Liver (tissue), 9 donors: ENCODE data around the gene RSBN1L. TPM values are rescaled to one million over a fixed set of nuclear protein-coding genes. Genes with fewer than 3 reads are reported as not detected.
A peak's percentile ranks its signal among the peaks of the same experiment; 100 is the strongest.

Source experiments
- DNase-seq: peaks from one replicate; pipeline ENCODE4 v3.0.0-alpha.2; 2017; ENCODE audit warnings: low spot score
- H3K27ac ChIP-seq, 2 donors: one replicate each; pipeline ENCODE4 v1.7.0; 2013; ENCODE audit warnings: inconsistent platforms in 2 of 2, low read length in 2 of 2, control low read depth in 1 of 2, low read depth in 1 of 2, mild to moderate bottlenecking in 1 of 2
- H3K27me3 ChIP-seq, 4 donors: one replicate each; pipeline versions ENCODE4 v1.6.1 to v1.7.0; 2013; ENCODE audit warnings: low read length in 3 of 4, inconsistent platforms in 1 of 4, mild to moderate bottlenecking in 1 of 4, moderate library complexity in 1 of 4; ENCODE audit not compliant: control insufficient read depth in 4 of 4, insufficient read depth in 4 of 4
- H3K36me3 ChIP-seq, 4 donors: one replicate each; pipeline versions ENCODE4 v1.6.1 to v1.7.0; 2013; ENCODE audit warnings: low read length in 3 of 4, mild to moderate bottlenecking in 3 of 4, low read depth in 1 of 4, moderate library complexity in 1 of 4; ENCODE audit not compliant: control insufficient read depth in 4 of 4, insufficient read depth in 3 of 4
- H3K4me1 ChIP-seq, 4 donors: one replicate each; pipeline versions ENCODE4 v1.6.1 to v1.7.0; 2013; ENCODE audit warnings: low read length in 3 of 4, mild to moderate bottlenecking in 3 of 4, moderate library complexity in 1 of 4; ENCODE audit not compliant: control insufficient read depth in 4 of 4, insufficient read depth in 4 of 4
- H3K4me3 ChIP-seq, 3 donors: one replicate each; pipeline versions ENCODE4 v1.6.1 to v1.7.0; 2013; ENCODE audit warnings: low read length in 3 of 3, control low read depth in 1 of 3, low read depth in 1 of 3, mild to moderate bottlenecking in 1 of 3
- H3K9ac ChIP-seq, 2 donors: one replicate each; pipeline ENCODE4 v1.7.0; 2013; ENCODE audit warnings: low read length in 2 of 2, mild to moderate bottlenecking in 2 of 2, moderate library complexity in 2 of 2, control low read depth in 1 of 2, low read depth in 1 of 2
- H3K9me3 ChIP-seq, 4 donors: one replicate each; pipeline versions ENCODE4 v1.6.1 to v1.7.0; 2013; ENCODE audit warnings: low read length in 3 of 4; ENCODE audit not compliant: control insufficient read depth in 4 of 4
- ATF3 ChIP-seq: IDR thresholded peaks from 2 replicates; pipeline ENCODE4 v1.6.1; 2016; ENCODE audit warnings: antibody characterized with exemption
- CTCF ChIP-seq: fragments of 150-350 bp; IDR thresholded peaks from 2 replicates; pipeline ENCODE4 v1.5.1; 2017; ENCODE audit warnings: improper control_type of control experiment, low read depth, low read length; ENCODE audit not compliant: missing input control
- EGR1 ChIP-seq, 2 donors: IDR thresholded peaks; 2 replicates each; pipeline ENCODE4 v1.6.1; 2016 to 2018; ENCODE audit warnings: antibody characterized with exemption in 2 of 2, low read depth in 2 of 2
- FOXA1 ChIP-seq: IDR thresholded peaks from 2 replicates; pipeline ENCODE4 v1.6.1; 2016; ENCODE audit warnings: antibody characterized with exemption
- FOXA2 ChIP-seq: IDR thresholded peaks from 2 replicates; pipeline ENCODE4 v1.6.1; 2016; ENCODE audit warnings: antibody characterized with exemption
- HNF4A ChIP-seq, 2 donors: conservative IDR thresholded peaks; 2 replicates each; pipeline ENCODE4 v1.6.1; 2016; ENCODE audit warnings: antibody characterized with exemption in 2 of 2, mild to moderate bottlenecking in 2 of 2
- JUND ChIP-seq, 2 donors: IDR thresholded peaks; 2 replicates each; pipeline ENCODE4 v1.6.1; 2016; ENCODE audit warnings: antibody characterized with exemption in 2 of 2
- MAX ChIP-seq: IDR thresholded peaks from 2 replicates; pipeline ENCODE4 v1.6.1; 2016; ENCODE audit warnings: antibody characterized with exemption
- NR2F2 ChIP-seq: IDR thresholded peaks from 2 replicates; pipeline ENCODE4 v1.6.1; 2016; ENCODE audit warnings: antibody characterized with exemption
- RAD21 ChIP-seq, 2 donors: IDR thresholded peaks; 2 replicates each; pipeline ENCODE4 v1.6.1; 2016; ENCODE audit warnings: antibody characterized with exemption in 2 of 2, mild to moderate bottlenecking in 2 of 2
- REST ChIP-seq: IDR thresholded peaks from 2 replicates; pipeline ENCODE4 v1.6.1; 2016; ENCODE audit warnings: antibody characterized with exemption, mild to moderate bottlenecking
- RXRA ChIP-seq, 2 donors: IDR thresholded peaks; 2 replicates each; pipeline ENCODE4 v1.6.1; 2017 to 2018; ENCODE audit warnings: antibody characterized with exemption in 2 of 2, mild to moderate bottlenecking in 1 of 2
- SP1 ChIP-seq: IDR thresholded peaks from 2 replicates; pipeline ENCODE4 v1.6.1; 2018; ENCODE audit warnings: antibody characterized with exemption, mild to moderate bottlenecking
- TAF1 ChIP-seq: conservative IDR thresholded peaks from 2 replicates; pipeline ENCODE4 v1.6.1; 2016; ENCODE audit warnings: antibody characterized with exemption, mild to moderate bottlenecking
- YY1 ChIP-seq: IDR thresholded peaks from 2 replicates; pipeline ENCODE4 v1.6.1; 2016; ENCODE audit warnings: antibody characterized with exemption, mild to moderate bottlenecking
- ZBTB33 ChIP-seq: IDR thresholded peaks from 2 replicates; pipeline ENCODE4 v1.6.1; 2016; ENCODE audit warnings: antibody characterized with exemption
- WGBS: extraction: QIAGEN DNeasy Blood & Tissue Kit; methylation state at CpG from one replicate; pipeline ENCODE4 v1.1.7; 2013; 5-methylcytosine and 5-hydroxymethylcytosine counted together
- polyA plus RNA-seq, 2 donors: library from polyadenylated mRNA; stranded (reverse) in 1 of 2; unstranded in 1 of 2; fragments of 200-250 nt in 1 of 2; fragments of >200 nt in 1 of 2; fragmentation: Nextera tagmentation in 1 of 2; extraction: Ambion mirVana in 1 of 2; gene quantifications; one replicate each; pipeline versions ENCODE4 v1.2.1 to v1.2.3, GENCODE V29; 2013 to 2015
- total RNA-seq, 2 donors: library from RNA; depleted of rRNA; stranded (reverse); fragments of >200 nt; gene quantifications; one replicate each; pipeline ENCODE4 v1.2.3, GENCODE V29; 2014
- donor health status: healthy.
- donor health status: healthy.
- donor health status: healthy.
- donor health status: healthy.
- donor health status: healthy.

The RSBN1L gene
- total and polyA plus RNA-seq, 4 donors = 3.3 to 23.4 (median 7.9) TPM

- H3K9me3 ChIP-seq = no peaks in the 10 kb centered on the region
- 21% methylated on average over 1 of the region's 1 CpG for WGBS
- peak overlapping the region in 1 of 2 donors; percentile 7 for H3K27ac ChIP-seq
These were observed 39.2 kb downstream of the RSBN1L start for GRCh38 chr7:77735457-77735856.

GRCh38 chr7:77736991-77737390 is 40.7 kb downstream of the RSBN1L start:
- WGBS = 98% methylated on average over 5 of the region's 5 CpGs
- H3K36me3 ChIP-seq = peaks cover 0 to 10% (median 1%) of the 10 kb centered on the region in 4 donors
- H3K4me3 ChIP-seq = no peak overlapping the region
- DNase-seq = no peak
- TF ChIP-seq JUND (IDR thresholded peaks at IDR 0.05) = no peak
- no peak for TF ChIP-seq TAF1
- TF ChIP-seq CTCF = no peak
- TF ChIP-seq MAX = no peak
- TF ChIP-seq RAD21 (IDR thresholded peaks at IDR 0.05) = no peak
- TF ChIP-seq ATF3 = no peak
- no peak for TF ChIP-seq SP1
- no peak for TF ChIP-seq FOXA2
- TF ChIP-seq REST = no peak
- no peak for TF ChIP-seq FOXA1
- no peak for TF ChIP-seq YY1
- no peak for TF ChIP-seq NR2F2
- no peak for TF ChIP-seq RXRA (IDR thresholded peaks at IDR 0.05)
- no peak for TF ChIP-seq HNF4A (conservative IDR thresholded peaks at IDR 0.05)
- no peak for TF ChIP-seq ZBTB33
- no peaks in the 10 kb centered on the region for H3K9me3 ChIP-seq
- peaks cover 3 to 16% (median 7%) of the 10 kb centered on the region in 4 donors for H3K4me1 ChIP-seq
- no peak overlapping the region for H3K9ac ChIP-seq
- no peaks in the 10 kb centered on the region for H3K27me3 ChIP-seq
- H3K27ac ChIP-seq = no peak overlapping the region

More at GRCh38 chr7:77735457-77735856, 39.2 kb downstream of the RSBN1L start:
- Histone ChIP-seq H3K4me3 (no peak overlapping the region), H3K36me3 (peaks cover 0 to 10% (median 1%) of the 10 kb centered on the region in 4 donors), H3K9ac (no peak overlapping the region), H3K4me1 (peaks cover 4 to 12% (median 6%) of the 10 kb centered on the region in 4 donors), H3K27me3 (no peaks in the 10 kb centered on the region)
- TF ChIP-seq EGR1 (IDR thresholded peaks at IDR 0.05; ENCODE audit: low read depth in 2 of 2) (no peak), HNF4A (conservative IDR thresholded peaks at IDR 0.05) (peak; percentile 40 to 46)
- DNase-seq = no peak
